ENCODE results near the gene ALDH1A3.

GRCh38 chr15:100913961-100914360, 34.3 kb downstream of the ALDH1A3 start:
- TF ChIP-seq, protein P1, sequence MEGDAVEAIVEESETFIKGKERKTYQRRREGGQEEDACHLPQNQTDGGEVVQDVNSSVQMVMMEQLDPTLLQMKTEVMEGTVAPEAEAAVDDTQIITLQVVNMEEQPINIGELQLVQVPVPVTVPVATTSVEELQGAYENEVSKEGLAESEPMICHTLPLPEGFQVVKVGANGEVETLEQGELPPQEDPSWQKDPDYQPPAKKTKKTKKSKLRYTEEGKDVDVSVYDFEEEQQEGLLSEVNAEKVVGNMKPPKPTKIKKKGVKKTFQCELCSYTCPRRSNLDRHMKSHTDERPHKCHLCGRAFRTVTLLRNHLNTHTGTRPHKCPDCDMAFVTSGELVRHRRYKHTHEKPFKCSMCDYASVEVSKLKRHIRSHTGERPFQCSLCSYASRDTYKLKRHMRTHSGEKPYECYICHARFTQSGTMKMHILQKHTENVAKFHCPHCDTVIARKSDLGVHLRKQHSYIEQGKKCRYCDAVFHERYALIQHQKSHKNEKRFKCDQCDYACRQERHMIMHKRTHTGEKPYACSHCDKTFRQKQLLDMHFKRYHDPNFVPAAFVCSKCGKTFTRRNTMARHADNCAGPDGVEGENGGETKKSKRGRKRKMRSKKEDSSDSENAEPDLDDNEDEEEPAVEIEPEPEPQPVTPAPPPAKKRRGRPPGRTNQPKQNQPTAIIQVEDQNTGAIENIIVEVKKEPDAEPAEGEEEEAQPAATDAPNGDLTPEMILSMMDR (conservative IDR thresholded peaks at IDR 0.05 in 1 of 2, IDR thresholded peaks at IDR 0.05 in 1 of 2; ENCODE audit: low read depth in 1 of 2, low read length in 2 of 2), result no peak
- no peak for TF ChIP-seq EZH2 (IDR thresholded peaks at IDR 0.05; ENCODE audit: low read length, missing control alignments)
